Measurements from ENCODE around the gene LMAN2.

DNA sequence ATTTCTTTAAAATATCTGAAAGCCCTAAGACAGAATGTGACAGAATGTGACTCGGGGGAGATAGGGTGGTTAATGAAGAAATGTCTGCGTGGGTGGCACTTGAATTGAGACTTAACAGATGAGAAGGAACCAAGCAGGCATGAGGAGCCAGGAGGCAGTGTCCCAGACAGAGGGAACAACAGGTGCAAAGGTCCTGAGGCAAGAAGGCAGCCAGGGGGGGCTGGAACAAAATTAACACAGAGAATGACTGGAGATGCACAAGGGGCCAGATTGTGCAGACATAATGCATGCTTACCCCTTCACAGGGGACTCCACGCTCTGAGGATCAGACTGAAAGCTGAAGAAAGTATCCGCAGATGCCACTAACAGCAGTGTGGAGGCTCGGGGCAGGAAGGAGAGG lies 1.7 kb downstream of the LMAN2 start:
- TF ChIP-seq, protein P1, sequence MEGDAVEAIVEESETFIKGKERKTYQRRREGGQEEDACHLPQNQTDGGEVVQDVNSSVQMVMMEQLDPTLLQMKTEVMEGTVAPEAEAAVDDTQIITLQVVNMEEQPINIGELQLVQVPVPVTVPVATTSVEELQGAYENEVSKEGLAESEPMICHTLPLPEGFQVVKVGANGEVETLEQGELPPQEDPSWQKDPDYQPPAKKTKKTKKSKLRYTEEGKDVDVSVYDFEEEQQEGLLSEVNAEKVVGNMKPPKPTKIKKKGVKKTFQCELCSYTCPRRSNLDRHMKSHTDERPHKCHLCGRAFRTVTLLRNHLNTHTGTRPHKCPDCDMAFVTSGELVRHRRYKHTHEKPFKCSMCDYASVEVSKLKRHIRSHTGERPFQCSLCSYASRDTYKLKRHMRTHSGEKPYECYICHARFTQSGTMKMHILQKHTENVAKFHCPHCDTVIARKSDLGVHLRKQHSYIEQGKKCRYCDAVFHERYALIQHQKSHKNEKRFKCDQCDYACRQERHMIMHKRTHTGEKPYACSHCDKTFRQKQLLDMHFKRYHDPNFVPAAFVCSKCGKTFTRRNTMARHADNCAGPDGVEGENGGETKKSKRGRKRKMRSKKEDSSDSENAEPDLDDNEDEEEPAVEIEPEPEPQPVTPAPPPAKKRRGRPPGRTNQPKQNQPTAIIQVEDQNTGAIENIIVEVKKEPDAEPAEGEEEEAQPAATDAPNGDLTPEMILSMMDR (IDR thresholded peaks at IDR 0.05), result no peak
- TF ChIP-seq POLR2A (IDR thresholded peaks at IDR 0.05) (no peak), EP300 (IDR thresholded peaks at IDR 0.05) (no peak)

Measured in tibial nerve (tissue), 4 donors.